Vagina (tissue), 2 donors: Measurements from ENCODE around the gene AARS2.

Experiments used
- CTCF ChIP-seq, 3 experiments: fragments of 450-650 bp in 2 of 3; fragments of 200-600 bp in 1 of 3; sonication (generic) in 1 of 3; IDR thresholded peaks; one replicate each; pipeline ENCODE4 v1.5.1; 2017 to 2019; ENCODE audit warnings: antibody characterized with exemption in 3 of 3, mild to moderate bottlenecking in 2 of 3, moderate library complexity in 2 of 3
- POLR2AphosphoS5 ChIP-seq, 2 donors: sonication (generic); formaldehyde crosslinking; IDR thresholded peaks; one replicate each; pipeline ENCODE4 v1.9.0; 2017; ENCODE audit warnings: antibody characterized with exemption in 2 of 2, mild to moderate bottlenecking in 2 of 2, low read depth in 1 of 2; ENCODE audit not compliant: insufficient read depth in 1 of 2

- TF ChIP-seq POLR2AphosphoS5 (IDR thresholded peaks at IDR 0.05; ENCODE audit: insufficient read depth in 1 of 2, low read depth in 1 of 2) (no peak), CTCF (IDR thresholded peaks at IDR 0.05) (no peak)
Observed at GRCh38 chr6:44342489-44342888, 29.3 kb upstream of the AARS2 start, which contains the start of gene SPATS1.
